NCI-H1436 (cell line): ENCODE measurements around the gene MEMO1.

Experiments used
- DNase-seq: peaks from one replicate; lab custom pipeline; 2025; lab: John Stamatoyannopoulos, UW

Gene MEMO1

GRCh38 chr2:31823558-31823957, 187.2 kb downstream of the MEMO1 start:
- no peak for DNase-seq

GRCh38 chr2:31822587-31822986, 188.2 kb downstream of the MEMO1 start:
- no peak for DNase-seq
